Endodermal cell (in vitro differentiated cells): ENCODE results near the gene TRAF3IP3. TPM values are rescaled to one million over a fixed set of nuclear protein-coding genes. Genes with fewer than 3 reads are reported as not detected.

Experiments
- DNase-seq: peaks from one replicate; pipeline ENCODE4 v3.0.0-alpha.2; 2017
- H3K27ac ChIP-seq: 2 replicates; pipeline ENCODE4 v1.5.1; 2013; ENCODE audit warnings: mild to moderate bottlenecking, low read depth, low read length, moderate library complexity
- H3K27me3 ChIP-seq: 2 replicates; pipeline ENCODE4 v1.6.1; 2013; ENCODE audit warnings: mild to moderate bottlenecking, low read length, moderate library complexity; ENCODE audit not compliant: insufficient read depth, control insufficient read depth, poor library complexity, severe bottlenecking
- H3K36me3 ChIP-seq: 2 replicates; pipeline ENCODE4 v1.7.0; 2013; ENCODE audit warnings: mild to moderate bottlenecking, low read length, moderate library complexity; ENCODE audit not compliant: control insufficient read depth, insufficient read depth
- H3K4me1 ChIP-seq: one replicate; pipeline ENCODE4 v1.7.0; 2013; ENCODE audit warnings: low read length; ENCODE audit not compliant: control insufficient read depth, insufficient read depth
- H3K4me3 ChIP-seq: 2 replicates; pipeline ENCODE4 v1.5.1; 2013; ENCODE audit warnings: mild to moderate bottlenecking, low read length, moderate library complexity
- H3K9ac ChIP-seq: 2 replicates; pipeline ENCODE4 v1.6.1; 2013; ENCODE audit warnings: mild to moderate bottlenecking, low read length, moderate library complexity; ENCODE audit not compliant: poor library complexity, severe bottlenecking; ENCODE audit errors: extremely low read depth
- H3K9me3 ChIP-seq: 2 replicates; pipeline ENCODE4 v1.6.1; 2013; ENCODE audit warnings: mild to moderate bottlenecking, low read length, moderate library complexity; ENCODE audit not compliant: control insufficient read depth
- H3K27ac Mint-ChIP-seq: 2 replicates; pipeline ENCODE4 v1.8.0; 2020; ENCODE audit warnings: mixed read lengths
- H3K27me3 Mint-ChIP-seq: 2 replicates; pipeline ENCODE4 v1.8.0; 2021; ENCODE audit warnings: mild to moderate bottlenecking, mixed read lengths; ENCODE audit not compliant: insufficient read depth
- H3K36me3 Mint-ChIP-seq: 2 replicates; pipeline ENCODE4 v1.8.0; 2020; ENCODE audit warnings: low read depth, mixed read lengths
- H3K4me1 Mint-ChIP-seq: 2 replicates; pipeline ENCODE4 v1.8.0; 2020; ENCODE audit warnings: mixed read lengths
- H3K4me3 Mint-ChIP-seq: 2 replicates; pipeline ENCODE4 v1.8.0; 2020; ENCODE audit warnings: mild to moderate bottlenecking, moderate library complexity, mixed read lengths
- H3K9me3 Mint-ChIP-seq: 2 replicates; pipeline ENCODE4 v1.8.0; 2020; ENCODE audit warnings: mild to moderate bottlenecking, mixed read lengths
- CTCF ChIP-seq: fragments of 200-600 bp; sonication (generic); conservative IDR thresholded peaks from 2 replicates; pipeline ENCODE4 v1.5.0; 2021; ENCODE audit warnings: antibody characterized with exemption, mild to moderate bottlenecking
- WGBS, 2 experiments: methylation state at CpG; one replicate each; pipeline versions ENCODE4 v1.1.5 to v1.1.7; 2013; ENCODE audit warnings: missing lambda C conversion rate in 2 of 2, mixed read lengths in 1 of 2; ENCODE audit not compliant: insufficient coverage in 1 of 2, insufficient read length in 1 of 2; 5-methylcytosine and 5-hydroxymethylcytosine counted together
- total RNA-seq, 2 donors: library from RNA; stranded (reverse); fragmentation: NEBNext Ultra II Directional in 1 of 2; extraction: Animal tissue kit (Norgen Biotek cat#: 25700) in 1 of 2; gene quantifications; 2 replicates in 1 of 2; 3 replicates in 1 of 2; pipeline ENCODE4 v1.2.1, GENCODE V29; 2021

Gene TRAF3IP3
- total RNA-seq, 2 donors from 2014 or later: not detected

- no peaks in the 10 kb centered on the region for H3K36me3 Mint-ChIP-seq
- H3K4me3 Mint-ChIP-seq: no peak overlapping the region
- H3K9ac ChIP-seq: no peak overlapping the region
- H3K4me1 ChIP-seq: no peaks in the 10 kb centered on the region
- H3K4me3 ChIP-seq: no peak overlapping the region
- H3K9me3 ChIP-seq: no peaks in the 10 kb centered on the region
- no peak overlapping the region for H3K27ac ChIP-seq
- DNase-seq: no peak
- peaks cover 18% of the 10 kb centered on the region for H3K27me3 Mint-ChIP-seq
- no peaks in the 10 kb centered on the region for H3K36me3 ChIP-seq
- peaks cover 4% of the 10 kb centered on the region for H3K4me1 Mint-ChIP-seq
- WGBS, 2 experiments: 90 to 100% methylated on average over 1 of the region's 1 CpG
- no peak overlapping the region for H3K27ac Mint-ChIP-seq
- peaks cover 28% of the 10 kb centered on the region for H3K27me3 ChIP-seq
- H3K9me3 Mint-ChIP-seq: no peaks in the 10 kb centered on the region
- no peak for TF ChIP-seq CTCF
These were observed 61.8 kb downstream of the TRAF3IP3 start for GRCh38 chr1:209817691-209818090.

DNA sequence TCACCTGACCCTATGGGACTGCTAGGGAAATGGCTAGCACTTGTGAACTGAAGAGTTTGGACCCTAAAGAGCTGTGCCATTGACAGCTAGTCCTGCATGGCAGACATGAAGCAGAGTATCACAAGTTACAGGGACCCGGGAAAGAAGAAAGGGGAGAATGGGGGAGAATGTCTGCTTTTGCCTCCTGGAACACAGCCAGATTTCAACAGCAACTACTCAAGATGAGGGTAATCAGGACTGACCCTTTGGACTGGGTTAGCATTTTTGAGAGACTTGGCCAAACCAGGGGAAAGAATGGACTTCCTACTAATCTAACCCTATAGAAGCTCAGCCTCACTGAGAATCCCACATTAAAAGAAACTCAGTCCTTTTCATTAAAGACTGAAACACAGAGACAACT, 63.2 kb downstream of the TRAF3IP3 start:
- Histone ChIP-seq H3K27me3 (peaks cover 28% of the 10 kb centered on the region), H3K36me3 (no peaks in the 10 kb centered on the region), H3K9me3 (no peaks in the 10 kb centered on the region), H3K4me1 (no peaks in the 10 kb centered on the region), H3K9ac (no peak overlapping the region), H3K27ac (no peak overlapping the region), H3K4me3 (no peak overlapping the region)
- no peaks in the 10 kb centered on the region for H3K36me3 Mint-ChIP-seq
- H3K9me3 Mint-ChIP-seq: no peaks in the 10 kb centered on the region
- WGBS, 2 experiments: 0% methylated on average over 1 of the region's 1 CpG; no CpG with 5 or more reads in 1 of the 2 experiments
- TF ChIP-seq CTCF: no peak
- peaks cover 4% of the 10 kb centered on the region for H3K4me1 Mint-ChIP-seq
- peaks cover 18% of the 10 kb centered on the region for H3K27me3 Mint-ChIP-seq
- no peak overlapping the region for H3K27ac Mint-ChIP-seq
- no peak for DNase-seq
- no peak overlapping the region for H3K4me3 Mint-ChIP-seq

GRCh38 chr1:209820986-209821385, 65.1 kb downstream of the TRAF3IP3 start:
- Histone ChIP-seq H3K9me3 (no peaks in the 10 kb centered on the region), H3K9ac (no peak overlapping the region), H3K36me3 (no peaks in the 10 kb centered on the region), H3K27me3 (peaks cover 37% of the 10 kb centered on the region), H3K4me1 (no peaks in the 10 kb centered on the region), H3K27ac (no peak overlapping the region), H3K4me3 (no peak overlapping the region)
- no peak for TF ChIP-seq CTCF
- no peaks in the 10 kb centered on the region for H3K9me3 Mint-ChIP-seq
- H3K4me1 Mint-ChIP-seq: peaks cover 3% of the 10 kb centered on the region
- H3K27me3 Mint-ChIP-seq: peaks cover 20% of the 10 kb centered on the region
- DNase-seq: no peak
- no peak overlapping the region for H3K27ac Mint-ChIP-seq
- H3K36me3 Mint-ChIP-seq: no peaks in the 10 kb centered on the region
- 85 to 93% methylated on average over 4 of the region's 4 CpGs for WGBS, 2 experiments
- no peak overlapping the region for H3K4me3 Mint-ChIP-seq
